Stimulated activated memory B cell treated with anti-CD40 and anti-IgM and Interleukin-4, amounts not matched to agents 10 μg/mL and 1 μg/mL and 100 μg/mL, for 72 hours (primary cell): Measurements from ENCODE around the gene SAMD7.

Experiments
- ATAC-seq: fragments of 150-1000 bp; cut with Tn5 transposase; 2 replicates; pipeline ENCODE4 v1.10.0; 2021
- H3K27ac Mint-ChIP-seq: one replicate; pipeline ENCODE4 v1.8.0; 2022; ENCODE audit warnings: mild to moderate bottlenecking, mixed read lengths
- H3K27me3 Mint-ChIP-seq: one replicate; pipeline ENCODE4 v1.8.0; 2022; ENCODE audit warnings: mixed read lengths
- H3K36me3 Mint-ChIP-seq: one replicate; pipeline ENCODE4 v1.8.0; 2022; ENCODE audit warnings: mixed read lengths
- H3K4me1 Mint-ChIP-seq: one replicate; pipeline ENCODE4 v1.8.0; 2022; ENCODE audit warnings: mixed read lengths
- H3K4me3 Mint-ChIP-seq: one replicate; pipeline ENCODE4 v1.8.0; 2022; ENCODE audit warnings: mild to moderate bottlenecking, moderate library complexity, mixed read lengths
- H3K9me3 Mint-ChIP-seq: one replicate; pipeline ENCODE4 v1.8.0; 2022; ENCODE audit warnings: mixed read lengths

SAMD7 gene, protein sequence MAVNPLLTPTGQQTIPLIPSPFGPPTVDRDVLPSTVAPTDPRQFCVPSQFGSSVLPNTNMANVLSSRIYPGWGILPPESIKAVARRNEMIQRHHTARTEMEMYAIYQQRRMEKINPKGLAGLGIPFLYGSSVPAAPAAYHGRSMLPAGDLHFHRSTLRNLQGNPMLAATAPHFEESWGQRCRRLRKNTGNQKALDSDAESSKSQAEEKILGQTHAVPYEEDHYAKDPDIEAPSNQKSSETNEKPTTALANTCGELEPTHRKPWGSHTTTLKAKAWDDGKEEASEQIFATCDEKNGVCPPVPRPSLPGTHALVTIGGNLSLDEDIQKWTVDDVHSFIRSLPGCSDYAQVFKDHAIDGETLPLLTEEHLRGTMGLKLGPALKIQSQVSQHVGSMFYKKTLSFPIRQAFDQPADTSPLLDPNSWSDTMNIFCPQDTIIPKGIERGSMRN

DNA sequence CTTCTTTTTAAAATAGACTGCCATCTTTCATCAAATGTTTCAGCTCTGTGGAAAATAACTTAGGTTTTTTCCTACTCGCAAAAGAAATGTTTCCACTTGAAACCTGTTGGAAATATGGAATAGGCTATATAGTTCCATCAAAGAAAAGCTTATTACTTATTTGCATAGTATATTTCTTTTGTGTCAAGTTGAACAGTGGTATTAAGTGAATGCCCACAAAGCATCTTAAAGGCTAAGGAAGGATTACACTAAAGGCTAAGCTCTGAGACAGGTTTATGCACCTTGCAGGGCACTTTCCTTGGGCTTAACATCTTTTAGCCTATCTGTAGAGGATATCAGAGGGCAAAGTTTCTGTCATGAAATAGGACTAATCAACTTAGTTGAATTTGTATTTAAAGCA, at the start of gene SAMD7:
Gene SAMD7, plus strand, starts transcription at position 301 of the 400 bp plus-strand sequence. CDS start 7,927 bp downstream, outside the sequence.
- H3K36me3 Mint-ChIP-seq: no peaks in the 10 kb centered on the region
- no peak for ATAC-seq
- H3K27me3 Mint-ChIP-seq: no peaks in the 10 kb centered on the region
- H3K4me3 Mint-ChIP-seq: no peak within 1 kb of the TSS
- H3K9me3 Mint-ChIP-seq: no peaks in the 10 kb centered on the region
- no peaks in the 10 kb centered on the region for H3K4me1 Mint-ChIP-seq
- no peak within 1 kb of the TSS for H3K27ac Mint-ChIP-seq

GRCh38 chr3:169861871-169862270, 49.5 kb upstream of the SAMD7 start:
- Mint-ChIP-seq H3K4me1 (peaks cover 24% of the 10 kb centered on the region), H3K4me3 (no peak overlapping the region), H3K9me3 (no peaks in the 10 kb centered on the region), H3K36me3 (no peaks in the 10 kb centered on the region), H3K27me3 (no peaks in the 10 kb centered on the region), H3K27ac (no peak overlapping the region)
- ATAC-seq: no peak

DNA sequence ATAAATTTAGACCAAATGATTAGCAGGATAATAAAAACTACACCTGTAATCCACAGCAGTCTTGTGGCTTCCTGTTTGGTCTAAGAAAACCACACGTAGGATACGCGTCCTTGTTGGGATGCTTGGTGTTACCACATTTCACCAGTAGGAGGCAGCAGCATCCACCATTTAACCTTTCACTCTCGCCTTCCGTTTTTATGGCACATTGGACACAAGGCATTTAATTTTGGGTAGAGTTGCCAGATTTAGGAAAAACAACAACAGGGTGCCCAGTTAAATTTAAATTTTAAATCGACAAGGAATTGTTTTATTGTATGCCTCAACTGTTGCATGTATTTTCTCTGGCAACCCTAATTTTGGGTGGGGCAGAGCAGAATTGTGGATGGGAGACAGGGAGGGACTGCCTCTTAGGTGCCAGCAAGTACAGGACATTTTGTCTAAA, 47.9 kb upstream of the SAMD7 start:
- Mint-ChIP-seq H3K36me3 (no peaks in the 10 kb centered on the region), H3K4me1 (peaks cover 24% of the 10 kb centered on the region), H3K9me3 (no peaks in the 10 kb centered on the region), H3K4me3 (no peak overlapping the region), H3K27ac (peak overlapping the region; percentile 85), H3K27me3 (no peaks in the 10 kb centered on the region)
- ATAC-seq: peak; percentile 60

DNA sequence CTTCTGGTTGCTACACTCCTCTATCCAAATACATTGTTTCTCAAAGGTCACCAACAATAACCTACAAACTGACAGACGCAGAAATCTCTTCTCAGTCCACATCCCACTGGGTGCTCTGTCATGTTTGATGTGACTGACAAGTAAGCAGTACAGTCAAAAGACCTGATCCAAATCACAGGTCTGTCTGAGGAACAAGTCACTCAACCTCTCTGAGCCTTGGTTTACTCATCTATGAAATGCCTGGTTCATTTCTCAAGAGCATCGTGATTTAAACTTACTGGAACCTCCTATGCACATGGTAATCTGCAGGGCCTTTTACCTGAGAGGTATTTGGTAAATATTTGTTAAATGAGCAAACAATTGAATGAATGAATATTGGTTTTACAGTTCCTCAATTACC, 47.1 kb upstream of the SAMD7 start:
- ATAC-seq: no peak
- Mint-ChIP-seq H3K4me1 (peaks cover 24% of the 10 kb centered on the region), H3K4me3 (no peak overlapping the region), H3K36me3 (no peaks in the 10 kb centered on the region), H3K27ac (peak overlapping the region; percentile 85), H3K9me3 (no peaks in the 10 kb centered on the region), H3K27me3 (no peaks in the 10 kb centered on the region)

- Mint-ChIP-seq H3K27me3 (no peaks in the 10 kb centered on the region), H3K4me3 (no peak overlapping the region), H3K27ac (peak overlapping the region; percentile 85), H3K4me1 (peaks cover 32% of the 10 kb centered on the region), H3K36me3 (no peaks in the 10 kb centered on the region), H3K9me3 (no peaks in the 10 kb centered on the region)
- ATAC-seq: peak; percentile 83
These were observed 46.1 kb upstream of the SAMD7 start for GRCh38 chr3:169865176-169865767.

GRCh38 chr3:169867584-169868210, 43.7 kb upstream of the SAMD7 start:
- H3K4me1 Mint-ChIP-seq: peaks cover 44% of the 10 kb centered on the region
- no peak for ATAC-seq

DNA sequence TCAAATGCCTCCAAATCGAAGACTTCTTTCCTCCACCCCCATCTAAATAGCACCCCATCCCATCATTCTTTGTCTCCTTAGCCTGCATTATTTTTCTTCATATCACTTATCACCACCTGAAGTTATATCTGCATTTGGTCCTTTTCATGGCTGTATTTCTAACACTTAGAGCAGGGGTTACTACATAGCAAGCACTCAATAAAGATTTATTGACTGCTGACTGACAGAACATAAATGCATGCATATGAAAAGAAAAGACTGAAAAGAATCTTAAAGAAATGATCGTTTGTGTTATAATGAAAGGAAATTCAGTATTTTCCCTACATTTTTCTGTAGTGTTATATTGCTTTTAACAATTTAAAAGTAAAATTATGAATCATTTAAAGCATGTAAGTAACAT, 43.0 kb upstream of the SAMD7 start:
- no peaks in the 10 kb centered on the region for H3K9me3 Mint-ChIP-seq
- no peak overlapping the region for H3K27ac Mint-ChIP-seq
- no peak overlapping the region for H3K4me3 Mint-ChIP-seq
- H3K27me3 Mint-ChIP-seq: no peaks in the 10 kb centered on the region
- ATAC-seq: no peak
- peaks cover 42% of the 10 kb centered on the region for H3K4me1 Mint-ChIP-seq
- no peaks in the 10 kb centered on the region for H3K36me3 Mint-ChIP-seq

More at GRCh38 chr3:169867584-169868210, 43.7 kb upstream of the SAMD7 start:
- Mint-ChIP-seq H3K9me3 (no peaks in the 10 kb centered on the region), H3K36me3 (no peaks in the 10 kb centered on the region), H3K27me3 (no peaks in the 10 kb centered on the region), H3K27ac (no peak overlapping the region), H3K4me3 (no peak overlapping the region)

DNA sequence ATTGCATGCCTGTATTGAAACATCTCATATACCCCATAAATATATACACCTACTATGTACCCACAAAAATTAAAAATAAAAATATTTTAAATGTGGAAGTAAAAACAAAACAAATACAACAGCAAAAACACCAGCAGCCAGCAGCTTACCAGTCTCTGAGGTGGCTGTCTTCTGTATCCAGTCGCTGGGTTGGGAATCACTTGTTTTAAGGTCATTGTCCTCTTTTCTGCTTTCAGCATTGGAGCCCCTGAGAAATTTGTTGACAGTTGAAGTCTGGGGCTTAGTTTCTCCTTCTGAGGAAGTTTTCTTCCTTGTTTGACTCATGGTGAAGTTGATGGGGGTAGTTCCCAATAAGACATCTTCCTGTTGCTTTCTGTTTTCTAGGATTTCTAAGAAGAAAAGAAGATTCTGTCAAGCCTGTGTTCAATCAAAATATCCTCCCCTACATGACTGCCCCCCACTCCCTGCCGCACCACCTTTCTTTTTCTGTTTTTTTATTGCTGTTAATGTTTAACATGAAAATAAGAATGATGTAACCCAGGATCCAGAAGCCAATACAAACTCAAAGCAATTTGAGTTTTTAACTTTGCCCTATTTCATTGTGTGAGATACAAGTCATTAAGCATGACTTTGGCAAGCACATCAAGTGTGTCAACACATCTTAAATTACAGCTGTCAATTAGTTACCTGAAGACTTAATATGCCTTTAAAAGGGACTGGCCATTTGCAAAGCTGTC, 41.7 kb upstream of the SAMD7 start, which contains the start of gene LRRC31:
Gene LRRC31, minus strand, starts transcription at position 452 of the 737 bp plus-strand sequence. Its CDS starts 128 bp downstream, at position 324.
- Mint-ChIP-seq H3K36me3 (no peaks in the 10 kb centered on the region), H3K27ac (peak within 1 kb of the TSS; percentile 28), H3K4me3 (no peak within 1 kb of the TSS), H3K4me1 (peaks cover 31% of the 10 kb centered on the region), H3K9me3 (no peaks in the 10 kb centered on the region), H3K27me3 (no peaks in the 10 kb centered on the region)
- no peak for ATAC-seq

GRCh38 chr3:169871129-169871886, 40.1 kb upstream of the SAMD7 start:
- ATAC-seq: no peak
- no peak overlapping the region for H3K27ac Mint-ChIP-seq

GRCh38 chr3:169879013-169879557, 32.3 kb upstream of the SAMD7 start:
- Mint-ChIP-seq H3K4me1 (peaks cover 11% of the 10 kb centered on the region), H3K27me3 (no peaks in the 10 kb centered on the region), H3K27ac (no peak overlapping the region), H3K4me3 (no peak overlapping the region), H3K9me3 (no peaks in the 10 kb centered on the region), H3K36me3 (no peaks in the 10 kb centered on the region)
- ATAC-seq: no peak

More at GRCh38 chr3:169871129-169871886, 40.1 kb upstream of the SAMD7 start:
- Mint-ChIP-seq H3K27me3 (no peaks in the 10 kb centered on the region), H3K36me3 (no peaks in the 10 kb centered on the region), H3K9me3 (no peaks in the 10 kb centered on the region), H3K4me3 (no peak overlapping the region), H3K4me1 (peaks cover 20% of the 10 kb centered on the region)

DNA sequence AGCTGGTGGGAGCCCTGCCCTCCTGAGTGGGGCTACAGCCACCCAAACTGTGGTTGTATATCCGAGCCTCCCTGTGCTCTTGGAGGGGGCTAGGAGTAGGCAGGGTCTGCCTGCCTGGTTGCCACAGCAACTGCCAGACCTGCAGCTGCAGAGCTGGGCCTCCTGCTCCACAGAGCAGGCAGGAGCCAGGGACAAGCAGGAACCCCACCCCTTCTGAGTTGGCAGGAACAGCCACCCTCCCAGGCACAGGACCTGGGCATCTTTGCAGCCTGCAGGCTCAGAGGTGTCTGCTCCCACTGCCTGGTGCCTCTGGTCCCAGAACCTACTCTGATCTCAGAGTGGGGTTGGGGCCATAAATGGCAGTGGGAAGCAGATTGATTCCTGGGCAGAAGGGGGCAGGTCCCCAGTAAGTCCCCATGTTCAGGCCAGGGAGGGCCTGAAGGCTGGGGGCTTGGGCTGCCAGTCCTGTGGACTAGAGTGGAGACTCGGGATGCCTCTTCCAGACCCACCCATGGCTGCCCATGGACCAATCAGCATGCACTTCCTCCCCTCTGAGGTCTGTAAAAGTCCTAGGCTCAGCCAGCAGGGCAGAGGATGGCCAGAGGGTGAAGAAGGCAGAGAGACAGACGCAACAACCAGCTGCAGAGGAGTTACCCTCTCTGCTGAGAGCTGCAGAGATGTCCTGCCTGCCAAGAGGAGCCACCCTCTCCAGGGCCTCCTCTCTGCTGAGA, 31.4 kb upstream of the SAMD7 start:
- no peak overlapping the region for H3K27ac Mint-ChIP-seq

GRCh38 chr3:169880576-169881250, 30.7 kb upstream of the SAMD7 start:
- ATAC-seq: no peak

More for the DNA sequence above, 31.4 kb upstream of the SAMD7 start:
- peaks cover 16% of the 10 kb centered on the region for H3K4me1 Mint-ChIP-seq
- H3K4me3 Mint-ChIP-seq: no peak overlapping the region
- H3K36me3 Mint-ChIP-seq: no peaks in the 10 kb centered on the region
- H3K27me3 Mint-ChIP-seq: no peaks in the 10 kb centered on the region
- H3K9me3 Mint-ChIP-seq: no peaks in the 10 kb centered on the region
- ATAC-seq: no peak

GRCh38 chr3:169886671-169887070, 24.7 kb upstream of the SAMD7 start:
- no peaks in the 10 kb centered on the region for H3K27me3 Mint-ChIP-seq
- peaks cover 12% of the 10 kb centered on the region for H3K4me1 Mint-ChIP-seq
- no peaks in the 10 kb centered on the region for H3K9me3 Mint-ChIP-seq
- H3K27ac Mint-ChIP-seq: peak overlapping the region; percentile 59
- ATAC-seq: no peak
- H3K4me3 Mint-ChIP-seq: no peak overlapping the region
- H3K36me3 Mint-ChIP-seq: no peaks in the 10 kb centered on the region

More at GRCh38 chr3:169880576-169881250, 30.7 kb upstream of the SAMD7 start:
- H3K36me3 Mint-ChIP-seq: no peaks in the 10 kb centered on the region
- H3K4me3 Mint-ChIP-seq: no peak overlapping the region
- H3K4me1 Mint-ChIP-seq: peaks cover 16% of the 10 kb centered on the region
- H3K27ac Mint-ChIP-seq: no peak overlapping the region
- H3K9me3 Mint-ChIP-seq: no peaks in the 10 kb centered on the region
- H3K27me3 Mint-ChIP-seq: no peaks in the 10 kb centered on the region
